ENCODE data around the gene GDF9. TPM values are rescaled to one million over a fixed set of nuclear protein-coding genes. Genes with fewer than 3 reads are reported as not detected.

Gene GDF9
- total RNA-seq, 1 experiment from 2014 or later: 0.49 TPM

GRCh38 chr5:132853790-132854189, 12.5 kb downstream of the GDF9 start:
- no peak for TF ChIP-seq JUND (IDR thresholded peaks at IDR 0.05)
- TF ChIP-seq ZBTB33 (IDR thresholded peaks at IDR 0.05; ENCODE audit: extremely low read depth, insufficient replicate concordance, low read length): no peak
- no peak for TF ChIP-seq CBX3 (IDR thresholded peaks at IDR 0.05; ENCODE audit: low read depth)
- TF ChIP-seq SRF (IDR thresholded peaks at IDR 0.05; ENCODE audit: low read depth): no peak
- no peak for TF ChIP-seq SIN3A (IDR thresholded peaks at IDR 0.05; ENCODE audit: low read depth)
- TF ChIP-seq EZH2 (IDR thresholded peaks at IDR 0.05): no peak
- no peak for TF ChIP-seq YY1 (IDR thresholded peaks at IDR 0.05; ENCODE audit: extremely low read depth, insufficient replicate concordance, low read depth, low read length)
- TF ChIP-seq CTCF (IDR thresholded peaks at IDR 0.05 in 2 of 3, conservative IDR thresholded peaks at IDR 0.05 in 1 of 3; ENCODE audit: borderline replicate concordance in 1 of 3, insufficient read depth in 1 of 3, low read depth in 2 of 3, low read length in 2 of 3): no peak
- no peak for TF ChIP-seq POLR2AphosphoS5 (IDR thresholded peaks at IDR 0.05; ENCODE audit: low read depth, low read length)
- no peak for TF ChIP-seq FOSL1 (IDR thresholded peaks at IDR 0.05; ENCODE audit: low read depth)
- TF ChIP-seq EZH2phosphoT487 (IDR thresholded peaks at IDR 0.05; ENCODE audit: borderline replicate concordance): no peak
- TF ChIP-seq SP1 (IDR thresholded peaks at IDR 0.05; ENCODE audit: low read depth): no peak
- no peak for TF ChIP-seq ATF3 (IDR thresholded peaks at IDR 0.05)
- no peak for TF ChIP-seq ZFX (IDR thresholded peaks at IDR 0.05)
- no peak for TF ChIP-seq RAD21 (IDR thresholded peaks at IDR 0.05; ENCODE audit: low read depth)
- no peak for TF ChIP-seq EGR1 (IDR thresholded peaks at IDR 0.05; ENCODE audit: low read depth)
- TF ChIP-seq POLR2A (IDR thresholded peaks at IDR 0.05; ENCODE audit: borderline replicate concordance, extremely low read depth, insufficient read depth, insufficient read length): no peak
- H3K79me2 ChIP-seq (ENCODE audit: insufficient read depth, low read length): no peaks in the 10 kb centered on the region
- ChIA-PET POLR2A (interaction anchor here (1.3 kb wide), 1 partner anchor 11 kb away, joined by 4 read pairs; no protein-coding TSS in a partner anchor), RAD21 (ENCODE audit: low non-redundant PET in 1 of 2, low total read pairs in 2 of 2, uncharacterized antibody in 2 of 2, unreplicated experiment in 2 of 2) (no interaction called here), CTCF (interaction anchor here (1.1 kb wide), 1 partner anchor 11 kb away, joined by 3 read pairs; no protein-coding TSS in a partner anchor)
- H3K4me3 ChIP-seq (replicated peaks in 1 of 2; ENCODE audit: low read depth in 1 of 2, low read length in 2 of 2): no peak overlapping the region
- DNase-seq (ENCODE audit: low read depth, low spot score) (no peak), ATAC-seq (no peak)
- no peak overlapping the region for H3K27ac ChIP-seq (ENCODE audit: low read depth, low read length)
- H4K20me1 ChIP-seq (ENCODE audit: insufficient read depth): no peaks in the 10 kb centered on the region
- intact Hi-C loops (cut with micrococcal nuclease): no loop called here
- no peaks in the 10 kb centered on the region for H3K36me3 ChIP-seq (ENCODE audit: control insufficient read depth in 1 of 2, insufficient read depth in 2 of 2, low read length in 2 of 2)
- H3K9me3 ChIP-seq (ENCODE audit: control insufficient read depth in 1 of 2, insufficient read depth in 1 of 2, low read depth in 1 of 2, low read length in 2 of 2): no peaks in the 10 kb centered on the region
- H3K9ac ChIP-seq (ENCODE audit: low read length): no peak overlapping the region
- H3K27me3 ChIP-seq (ENCODE audit: insufficient read depth, low read length): no peaks in the 10 kb centered on the region
- no peak overlapping the region for H3K4me2 ChIP-seq (ENCODE audit: low read length)
- no peaks in the 10 kb centered on the region for H3K4me1 ChIP-seq (ENCODE audit: control insufficient read depth in 1 of 2, insufficient read depth in 2 of 2, low read length in 2 of 2)
- no peaks in the 10 kb centered on the region for H3K9me2 ChIP-seq (ENCODE audit: insufficient read depth)
- H2AFZ ChIP-seq (ENCODE audit: low read depth, low read length, poor library complexity, severe bottlenecking): no peak overlapping the region
- no TSS peak for BruUV-seq (replicated peaks)

All from HCT116 (cell line).